Osteocyte (in vitro differentiated cells): ENCODE data around the gene EVI2A. TPM values are rescaled to one million over a fixed set of nuclear protein-coding genes. Genes with fewer than 3 reads are reported as not detected.
"Not testable (repeated sequence)": the region's sequence is repeated elsewhere in the genome, so short reads cannot be mapped to it uniquely, and the experiment has no call there.

Source experiments
- DNase-seq: peaks from one replicate; pipeline ENCODE4 v3.0.0; 2021; ENCODE audit warnings: mixed read lengths; ENCODE audit not compliant: unreplicated experiment; ENCODE audit errors: extremely low spot score
- H3K27ac Mint-ChIP-seq: one replicate; pipeline ENCODE4 v1.8.0; 2021; ENCODE audit warnings: mild to moderate bottlenecking, mixed read lengths; ENCODE audit not compliant: unreplicated experiment
- H3K27me3 Mint-ChIP-seq: one replicate; pipeline ENCODE4 v1.8.0; 2021; ENCODE audit warnings: mixed read lengths; ENCODE audit not compliant: unreplicated experiment
- H3K36me3 Mint-ChIP-seq: one replicate; pipeline ENCODE4 v1.8.0; 2021; ENCODE audit warnings: mixed read lengths; ENCODE audit not compliant: unreplicated experiment
- H3K4me1 Mint-ChIP-seq: one replicate; pipeline ENCODE4 v1.8.0; 2021; ENCODE audit warnings: mixed read lengths; ENCODE audit not compliant: unreplicated experiment
- H3K4me3 Mint-ChIP-seq: one replicate; pipeline ENCODE4 v1.8.0; 2021; ENCODE audit warnings: mild to moderate bottlenecking, moderate library complexity, mixed read lengths; ENCODE audit not compliant: unreplicated experiment
- H3K9me3 Mint-ChIP-seq: one replicate; pipeline ENCODE4 v1.8.0; 2021; ENCODE audit warnings: mixed read lengths; ENCODE audit not compliant: unreplicated experiment
- CTCF ChIP-seq: fragments of 200-600 bp; sonication (generic); IDR thresholded peaks from 2 replicates; pipeline ENCODE4 v1.5.0; 2021; ENCODE audit warnings: antibody characterized with exemption, mild to moderate bottlenecking, moderate library complexity
- total RNA-seq: library from RNA; stranded (reverse); gene quantifications from 2 replicates; pipeline ENCODE4 v1.2.1, GENCODE V29; 2021

Gene EVI2A
- total RNA-seq, 1 donor from 2014 or later: not detected

DNA sequence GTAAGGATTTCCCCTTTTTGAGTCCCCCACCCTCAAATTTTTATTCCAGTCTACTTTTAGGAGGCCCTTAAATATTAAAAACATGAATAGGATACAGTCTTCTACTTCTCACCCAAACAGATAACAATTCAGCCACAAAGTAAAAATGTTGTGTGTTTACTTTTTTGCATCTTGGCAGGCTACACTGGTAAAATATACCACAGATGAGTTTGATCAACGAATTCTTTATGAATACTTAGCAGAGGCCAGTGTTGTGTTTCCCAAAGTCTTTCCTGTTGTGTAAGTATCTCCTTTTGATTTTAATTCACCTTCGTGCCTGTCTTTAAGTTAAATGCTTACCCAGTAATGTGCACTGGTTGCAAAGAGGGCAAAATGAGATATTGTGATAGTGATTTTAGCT, 35.7 kb upstream of the EVI2A start:
- Mint-ChIP-seq H3K27ac (no peak overlapping the region), H3K36me3 (peaks cover 56% of the 10 kb centered on the region), H3K4me3 (no peak overlapping the region), H3K9me3 (no peaks in the 10 kb centered on the region), H3K4me1 (no peaks in the 10 kb centered on the region), H3K27me3 (no peaks in the 10 kb centered on the region)
- no peak for DNase-seq
- no peak for TF ChIP-seq CTCF

DNA sequence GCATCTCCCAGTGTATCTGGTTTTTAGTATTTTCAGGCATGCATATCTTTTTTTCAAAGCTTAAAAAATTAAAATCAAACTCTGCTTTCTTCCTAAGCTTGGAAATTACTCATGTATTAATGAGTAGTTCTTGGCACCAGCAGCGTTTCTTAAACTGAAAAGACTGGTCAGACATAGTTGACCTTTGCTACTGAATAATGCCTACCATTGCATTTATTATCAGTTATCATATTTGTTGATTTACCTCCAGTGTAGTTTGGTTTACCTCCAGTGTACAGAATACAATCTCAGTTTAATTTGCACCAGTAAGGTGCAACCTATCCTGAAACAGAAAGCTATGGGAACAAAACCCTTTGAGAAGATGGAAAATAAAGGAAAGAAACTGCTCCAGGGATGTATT, 34.5 kb upstream of the EVI2A start:
- Mint-ChIP-seq H3K9me3 (no peaks in the 10 kb centered on the region), H3K27ac (no peak overlapping the region), H3K36me3 (peaks cover 52% of the 10 kb centered on the region), H3K27me3 (no peaks in the 10 kb centered on the region), H3K4me3 (no peak overlapping the region), H3K4me1 (no peaks in the 10 kb centered on the region)
- no peak for DNase-seq
- no peak for TF ChIP-seq CTCF

DNA sequence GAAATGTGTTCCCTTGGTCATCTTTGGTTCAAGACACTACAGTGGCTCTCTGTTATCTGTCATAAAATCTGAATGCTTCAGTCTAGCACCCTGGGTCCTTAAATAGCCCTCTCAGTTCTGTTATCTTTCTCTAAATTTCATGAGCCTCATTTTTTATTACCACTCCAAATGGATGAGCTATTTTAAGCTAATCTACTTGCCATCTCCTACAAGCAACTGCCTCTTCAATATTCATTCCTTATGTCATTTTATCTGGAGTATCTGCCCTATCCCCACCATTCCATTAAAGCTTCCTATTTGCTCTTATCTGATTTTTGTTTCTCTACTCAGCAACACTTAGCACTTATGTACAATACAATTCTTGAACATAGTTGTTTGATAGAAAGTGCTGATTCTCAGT, 28.0 kb upstream of the EVI2A start:
- peaks cover 36% of the 10 kb centered on the region for H3K36me3 Mint-ChIP-seq
- no peak for DNase-seq
- no peak overlapping the region for H3K27ac Mint-ChIP-seq
- TF ChIP-seq CTCF: no peak
- no peaks in the 10 kb centered on the region for H3K27me3 Mint-ChIP-seq
- no peak overlapping the region for H3K4me3 Mint-ChIP-seq
- H3K9me3 Mint-ChIP-seq: no peaks in the 10 kb centered on the region
- H3K4me1 Mint-ChIP-seq: no peaks in the 10 kb centered on the region

- H3K27ac Mint-ChIP-seq, H3K9me3 Mint-ChIP-seq, H3K27me3 Mint-ChIP-seq, DNase-seq, H3K4me1 Mint-ChIP-seq, H3K4me3 Mint-ChIP-seq: not testable (repeated sequence)
- H3K36me3 Mint-ChIP-seq: peaks cover 31% of the 10 kb centered on the region
Observed at GRCh38 chr17:31345191-31345747, 23.8 kb upstream of the EVI2A start.

DNA sequence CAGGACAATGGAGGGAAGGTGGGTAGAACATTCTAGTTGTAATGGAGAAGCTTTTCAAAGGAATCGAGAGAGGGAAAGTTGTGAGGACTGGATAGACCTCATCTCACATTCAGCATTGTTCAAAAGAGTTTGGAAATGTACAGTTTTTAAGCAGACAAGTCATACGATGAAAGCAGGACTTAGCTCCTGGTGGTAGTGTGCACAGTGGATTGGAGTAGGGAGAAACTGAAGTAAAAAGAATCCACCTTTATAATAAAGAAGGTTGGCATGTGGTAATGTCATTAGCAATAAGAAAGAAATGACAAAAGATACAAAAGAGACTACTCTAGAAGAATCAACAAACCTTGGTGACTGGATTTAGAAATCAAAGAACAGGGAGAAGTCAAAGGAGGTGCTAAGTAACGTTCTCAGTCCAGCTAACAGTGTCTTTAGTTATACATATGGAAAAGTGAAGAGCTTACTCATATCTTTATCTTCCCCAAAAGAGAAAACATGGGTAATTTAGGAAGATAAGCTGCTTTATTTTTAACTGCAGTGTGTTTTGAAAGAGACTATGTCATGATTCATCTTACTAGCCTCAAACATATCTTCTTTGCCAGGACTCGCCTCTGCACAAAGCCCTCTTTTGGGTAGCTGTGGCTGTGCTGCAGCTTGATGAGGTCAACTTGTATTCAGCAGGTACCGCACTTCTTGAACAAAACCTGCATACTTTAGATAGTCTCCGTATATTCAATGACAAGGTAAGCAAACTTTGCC, 18.7 kb upstream of the EVI2A start:
- Mint-ChIP-seq H3K4me3 (no peak overlapping the region), H3K4me1 (peaks cover 4% of the 10 kb centered on the region), H3K27ac (no peak overlapping the region), H3K27me3 (no peaks in the 10 kb centered on the region), H3K9me3 (no peaks in the 10 kb centered on the region), H3K36me3 (peaks cover 26% of the 10 kb centered on the region)
- no peak for TF ChIP-seq CTCF
- DNase-seq: no peak
